ENCODE results near the gene ATP6V0C. TPM values are rescaled to one million over a fixed set of nuclear protein-coding genes. Genes with fewer than 3 reads are reported as not detected.
A peak's percentile ranks its signal among the peaks of the same experiment; 100 is the strongest.

Gene ATP6V0C
- total RNA-seq, 1 experiment from 2014 or later: 176 TPM

DNA sequence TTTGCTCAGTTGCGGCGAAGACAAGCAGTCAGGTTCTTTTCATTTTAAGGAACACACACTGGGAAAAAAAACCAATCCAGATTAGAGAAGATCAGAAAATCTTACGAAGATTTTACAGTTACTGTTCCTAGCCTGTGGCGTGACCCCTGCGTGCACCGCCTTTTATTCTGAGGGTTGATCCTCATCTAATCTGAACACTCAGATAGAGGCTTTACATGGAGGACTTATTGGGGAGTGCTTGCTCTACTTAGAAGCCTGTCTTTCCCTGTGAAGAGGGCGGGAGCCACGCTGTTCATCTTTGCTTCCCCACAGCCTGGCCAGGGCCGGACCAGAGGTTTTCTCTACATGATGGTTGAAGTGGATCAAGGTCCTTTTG, 37.4 kb upstream of the ATP6V0C start:
- no peak for DNase-seq
- H2BK12ac ChIP-seq (ENCODE audit: insufficient read length, low read depth, low read length): no peak overlapping the region
- WGBS (ENCODE audit: extremely low coverage, insufficient read length, low lambda C conversion rate): no CpG with 5 or more reads among the region's 9 CpGs
- no peak overlapping the region for H3K27ac ChIP-seq (ENCODE audit: insufficient read length, low read depth, low read length)
- H3K79me2 ChIP-seq (ENCODE audit: insufficient read depth, low read length): no peaks in the 10 kb centered on the region
- no peaks in the 10 kb centered on the region for H3K79me1 ChIP-seq (ENCODE audit: insufficient read depth, low read depth, low read length, poor library complexity, severe bottlenecking)
- H3K4me1 Mint-ChIP-seq: peaks cover 9 to 10% of the 10 kb centered on the region in 2 experiments
- H2BK15ac ChIP-seq (ENCODE audit: low read depth, low read length): no peak overlapping the region
- peaks cover 10% of the 10 kb centered on the region for H3K23me2 ChIP-seq (ENCODE audit: insufficient read length, low read depth, low read length, poor library complexity, severe bottlenecking)
- no peaks in the 10 kb centered on the region for H4K20me1 ChIP-seq (ENCODE audit: control insufficient read depth, insufficient read depth, insufficient read length)
- no peak overlapping the region for H2AFZ ChIP-seq (ENCODE audit: low read length)
- no peak overlapping the region for H3K9ac ChIP-seq (ENCODE audit: extremely low read depth, insufficient read length, low read length)
- H3K4me2 ChIP-seq (ENCODE audit: insufficient read depth, insufficient read length, low read length): peak overlapping the region; percentile 12
- H4K91ac ChIP-seq (ENCODE audit: insufficient read length, low read depth, low read length): no peak overlapping the region
- H3T11ph ChIP-seq (ENCODE audit: low read length): no peak overlapping the region
- no peaks in the 10 kb centered on the region; a peak in 1 of 7 replicates for H3K36me3 Mint-ChIP-seq (ENCODE audit: insufficient read depth in 1 of 3, low read depth in 3 of 3)
- no peak overlapping the region for H3K27ac Mint-ChIP-seq
- no peaks in the 10 kb centered on the region for H3K9me3 ChIP-seq (ENCODE audit: control insufficient read depth, low read depth, low read length)
- H3K14ac ChIP-seq (ENCODE audit: insufficient read depth, low read length): no peak overlapping the region
- no peak overlapping the region for H2BK20ac ChIP-seq (ENCODE audit: low read depth, low read length, poor library complexity, severe bottlenecking)
- TF ChIP-seq, protein P1, sequence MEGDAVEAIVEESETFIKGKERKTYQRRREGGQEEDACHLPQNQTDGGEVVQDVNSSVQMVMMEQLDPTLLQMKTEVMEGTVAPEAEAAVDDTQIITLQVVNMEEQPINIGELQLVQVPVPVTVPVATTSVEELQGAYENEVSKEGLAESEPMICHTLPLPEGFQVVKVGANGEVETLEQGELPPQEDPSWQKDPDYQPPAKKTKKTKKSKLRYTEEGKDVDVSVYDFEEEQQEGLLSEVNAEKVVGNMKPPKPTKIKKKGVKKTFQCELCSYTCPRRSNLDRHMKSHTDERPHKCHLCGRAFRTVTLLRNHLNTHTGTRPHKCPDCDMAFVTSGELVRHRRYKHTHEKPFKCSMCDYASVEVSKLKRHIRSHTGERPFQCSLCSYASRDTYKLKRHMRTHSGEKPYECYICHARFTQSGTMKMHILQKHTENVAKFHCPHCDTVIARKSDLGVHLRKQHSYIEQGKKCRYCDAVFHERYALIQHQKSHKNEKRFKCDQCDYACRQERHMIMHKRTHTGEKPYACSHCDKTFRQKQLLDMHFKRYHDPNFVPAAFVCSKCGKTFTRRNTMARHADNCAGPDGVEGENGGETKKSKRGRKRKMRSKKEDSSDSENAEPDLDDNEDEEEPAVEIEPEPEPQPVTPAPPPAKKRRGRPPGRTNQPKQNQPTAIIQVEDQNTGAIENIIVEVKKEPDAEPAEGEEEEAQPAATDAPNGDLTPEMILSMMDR (conservative IDR thresholded peaks at IDR 0.05): no peak
- no peak overlapping the region for H4K5ac ChIP-seq (ENCODE audit: insufficient read length, low read depth, low read length)
- H3K4me3 Mint-ChIP-seq: peak overlapping the region; percentile 69 to 80; a peak in 4 of 5 replicates
- H2AK5ac ChIP-seq (ENCODE audit: insufficient read length, low read length): no peak overlapping the region
- H3K27me3 ChIP-seq (ENCODE audit: insufficient read depth, low read length): peaks cover 12% of the 10 kb centered on the region; the same call in 1 of the 2 replicates
- no peaks in the 10 kb centered on the region for H3K9me3 Mint-ChIP-seq
- no peak overlapping the region for H3K4ac ChIP-seq (ENCODE audit: low read depth, low read length)
- no peak overlapping the region for H4K8ac ChIP-seq (replicated peaks; ENCODE audit: insufficient read length, low read depth, low read length)
- no peak overlapping the region for H2BK120ac ChIP-seq (ENCODE audit: low read depth, low read length, poor library complexity, severe bottlenecking)
- H3K18ac ChIP-seq (ENCODE audit: insufficient read length, low read depth, low read length): no peak overlapping the region
- no peak overlapping the region for H3K23ac ChIP-seq (ENCODE audit: insufficient read length, low read depth, low read length)
- no peak overlapping the region for H3K56ac ChIP-seq (ENCODE audit: insufficient read length, low read depth, low read length)
- peaks cover 35% of the 10 kb centered on the region for H3K27me3 Mint-ChIP-seq (ENCODE audit: low read depth)
- H2BK5ac ChIP-seq (ENCODE audit: insufficient read length, low read length): no peak overlapping the region
- H3K4me1 ChIP-seq (ENCODE audit: insufficient read depth, low read length): no peaks in the 10 kb centered on the region
